HEK293 (cell line): ENCODE data around the gene ARHGAP24.

ENCODE experiments used
- CTCF ChIA-PET: fragments of 350-600 bp; formaldehyde crosslinking; extraction: SDS; loops from one replicate; lab custom pipeline; 2021; ENCODE audit warnings: antibody characterized with exemption; lab: Yijun Ruan, JAX
- POLR2A ChIA-PET: fragments of 300-600 bp; formaldehyde crosslinking; extraction: SDS; loops from one replicate; lab custom pipeline; 2020; ENCODE audit warnings: antibody characterized with exemption, inconsistent platforms; lab: Yijun Ruan, JAX
- H3K27ac ChIP-seq: fragments of 200-500 bp; sonication (Bioruptor generic); 2 replicates; pipeline ENCODE4 v1.5.1; 2014; ENCODE audit warnings: low read depth, low read length, control low read depth, inconsistent platforms; ENCODE audit errors: extremely low read depth
- H3K36me3 ChIP-seq, 2 experiments: fragments of 200-500 bp in 1 of 2; sonication (Bioruptor generic) in 1 of 2; 1 replicate in 1 of 2; 2 replicates in 1 of 2; pipeline ENCODE4 v1.5.1; 2014 to 2017; ENCODE audit warnings: inconsistent platforms in 2 of 2, low read length in 2 of 2; ENCODE audit not compliant: control insufficient read depth in 2 of 2, insufficient read depth in 1 of 2
- H3K4me1 ChIP-seq: fragments of 200-500 bp; sonication (Bioruptor generic); 2 replicates; pipeline ENCODE4 v1.5.1; 2014; ENCODE audit warnings: mild to moderate bottlenecking, low read length, inconsistent platforms; ENCODE audit not compliant: control insufficient read depth, insufficient read depth
- H3K4me3 ChIP-seq: 2 replicates; pipeline ENCODE4 v1.5.1; 2011; ENCODE audit warnings: low read depth, mild to moderate bottlenecking, control low read depth, low read length, moderate library complexity
- H3K9me3 ChIP-seq: fragments of 200-500 bp; sonication (Bioruptor generic); 2 replicates; pipeline ENCODE4 v1.5.1; 2014; ENCODE audit warnings: low read depth, low read length, inconsistent platforms; ENCODE audit not compliant: control insufficient read depth, insufficient read depth
- GFI1B ChIP-seq: fragments of 450-650 bp; formaldehyde crosslinking; IDR thresholded peaks from 2 replicates; pipeline ENCODE4 v1.5.1; 2016; ENCODE audit warnings: missing biosample characterization, missing genetic modification characterization
- MZF1 ChIP-seq: fragments of 450-650 bp; formaldehyde crosslinking; IDR thresholded peaks from 2 replicates; pipeline ENCODE4 v1.5.1; 2017; ENCODE audit warnings: missing biosample characterization, missing genetic modification characterization, borderline replicate concordance
- PRDM6 ChIP-seq: fragments of 450-650 bp; formaldehyde crosslinking; IDR thresholded peaks from 2 replicates; pipeline ENCODE4 v1.5.1; 2017; ENCODE audit warnings: missing biosample characterization, missing genetic modification characterization
- SETDB1 ChIP-seq: IDR thresholded peaks from one replicate; pipeline ENCODE4 v1.6.1; 2017; ENCODE audit warnings: mild to moderate bottlenecking, low read length, moderate library complexity, mixed read lengths; ENCODE audit not compliant: insufficient read length
- ZBTB20 ChIP-seq: fragments of 450-650 bp; formaldehyde crosslinking; IDR thresholded peaks from 2 replicates; pipeline ENCODE4 v1.5.1; 2016; ENCODE audit warnings: missing biosample characterization, missing genetic modification characterization
- ZBTB7A ChIP-seq: fragments of 450-650 bp; formaldehyde crosslinking; IDR thresholded peaks from 2 replicates; pipeline ENCODE4 v1.5.1; 2016; ENCODE audit warnings: low read depth, missing biosample characterization, missing genetic modification characterization
- ZNF24 ChIP-seq: fragments of 450-650 bp; formaldehyde crosslinking; IDR thresholded peaks from 2 replicates; pipeline ENCODE4 v1.5.1; 2016; ENCODE audit warnings: missing biosample characterization, missing genetic modification characterization
- ZNF292 ChIP-seq: fragments of 450-650 bp; formaldehyde crosslinking; IDR thresholded peaks from 2 replicates; pipeline ENCODE4 v1.5.1; 2016; ENCODE audit warnings: low read depth, missing biosample characterization, missing genetic modification characterization, borderline replicate concordance
- ZNF302 ChIP-seq: fragments of 450-650 bp; formaldehyde crosslinking; IDR thresholded peaks from 2 replicates; pipeline ENCODE4 v1.5.1; 2016; ENCODE audit warnings: missing biosample characterization, missing genetic modification characterization, low read depth
- ZNF341 ChIP-seq: fragments of 450-650 bp; formaldehyde crosslinking; IDR thresholded peaks from 2 replicates; pipeline ENCODE4; 2016; ENCODE audit warnings: low read depth, missing biosample characterization, missing genetic modification characterization
- ZNF433 ChIP-seq: fragments of 450-650 bp; formaldehyde crosslinking; IDR thresholded peaks from 2 replicates; pipeline ENCODE4 v1.5.1; 2016; ENCODE audit warnings: missing biosample characterization, missing genetic modification characterization, low read depth
- ZNF449 ChIP-seq: fragments of 450-650 bp; formaldehyde crosslinking; IDR thresholded peaks from 2 replicates; pipeline ENCODE4 v1.5.1; 2017; ENCODE audit warnings: missing biosample characterization, mild to moderate bottlenecking, missing genetic modification characterization, moderate library complexity
- ZNF518A ChIP-seq: fragments of 450-650 bp; formaldehyde crosslinking; conservative IDR thresholded peaks from 2 replicates; pipeline ENCODE4 v1.5.1; 2016; ENCODE audit warnings: low read depth, missing biosample characterization, missing genetic modification characterization
- ZNF544 ChIP-seq: fragments of 450-650 bp; formaldehyde crosslinking; IDR thresholded peaks from 2 replicates; pipeline ENCODE4 v1.5.0; 2017; ENCODE audit warnings: missing biosample characterization, missing genetic modification characterization
- ZNF561 ChIP-seq: fragments of 450-650 bp; IDR thresholded peaks from 2 replicates; pipeline ENCODE4 v1.5.1; 2018; ENCODE audit warnings: missing biosample characterization, missing genetic modification characterization, borderline replicate concordance
- ZNF585B ChIP-seq: fragments of 450-650 bp; formaldehyde crosslinking; IDR thresholded peaks from 2 replicates; pipeline ENCODE4 v1.5.1; 2016; ENCODE audit warnings: missing biosample characterization, missing genetic modification characterization
- ZNF639 ChIP-seq: fragments of 450-650 bp; formaldehyde crosslinking; IDR thresholded peaks from 2 replicates; pipeline ENCODE4 v1.5.1; 2016; ENCODE audit warnings: missing biosample characterization, missing genetic modification characterization
- ZNF837 ChIP-seq: fragments of 450-650 bp; formaldehyde crosslinking; IDR thresholded peaks from 2 replicates; pipeline ENCODE4 v1.5.1; 2016; ENCODE audit warnings: missing biosample characterization, missing genetic modification characterization
- ZSCAN4 ChIP-seq: fragments of 450-650 bp; formaldehyde crosslinking; IDR thresholded peaks from 2 replicates; pipeline ENCODE4 v1.5.1; 2017; ENCODE audit warnings: missing biosample characterization, missing genetic modification characterization

ARHGAP24 gene

GRCh38 chr4:85792376-85793232 lies 317.7 kb downstream of the ARHGAP24 start (continued):
- 0 out of 2 replicates have a peak, but pooled peaks have one; percentile 41 for TF ChIP-seq PRDM6 (tag by site-specific recombination)

GRCh38 chr4:85793233-85793585 lies 318.3 kb downstream of the ARHGAP24 start:
- ChIA-PET CTCF (interaction anchor here (0.6 to 1.5 kb wide), 5 partner anchors 37 to 375 kb away, joined by 3 to 6 read pairs (median 4); no protein-coding TSS in a partner anchor), POLR2A (no interaction called here)
- no peak for TF ChIP-seq ZNF561 (tag by site-specific recombination)
- no peak for TF ChIP-seq GFI1B (tag by site-specific recombination)
- no peak for TF ChIP-seq ZBTB7A (tag by site-specific recombination)
- TF ChIP-seq ZNF292 (tag by site-specific recombination) = no peak

GRCh38 chr4:85798012-85798770 lies 323.2 kb downstream of the ARHGAP24 start:
- CTCF ChIA-PET = interaction anchor here (1.0 to 3.2 kb wide), 12 partner anchors 10 to 246 kb away, joined by 3 to 28 read pairs (median 10); no protein-coding TSS in a partner anchor
- Histone ChIP-seq H3K27ac (no peak overlapping the region), H3K9me3 (no peaks in the 10 kb centered on the region), H3K4me3 (no peak overlapping the region), H3K4me1 (no peaks in the 10 kb centered on the region), H3K36me3 (no peaks in the 10 kb centered on the region)
- POLR2A ChIA-PET = no interaction called here
- no peak for TF ChIP-seq ZNF449 (tag by site-specific recombination)
- TF ChIP-seq ZNF585B (tag by site-specific recombination) = no peak
- TF ChIP-seq ZNF341 (tag by site-specific recombination) = no peak
- no peak for TF ChIP-seq ZNF639 (tag by site-specific recombination)
- no peak for TF ChIP-seq ZNF518A (tag by site-specific recombination)
- TF ChIP-seq ZBTB20 (tag by site-specific recombination) = no peak
- TF ChIP-seq GFI1B (tag by site-specific recombination) = no peak
- TF ChIP-seq MZF1 = no peak
- no peak for TF ChIP-seq ZSCAN4 (tag by site-specific recombination)
- TF ChIP-seq ZNF544 (tag by site-specific recombination) = no peak
- no peak for TF ChIP-seq ZNF837
- no peak for TF ChIP-seq ZNF433
- TF ChIP-seq ZNF24 (tag by site-specific recombination) = no peak
- no peak for TF ChIP-seq ZNF302
- TF ChIP-seq SETDB1 = no peak

More at GRCh38 chr4:85793233-85793585, 318.3 kb downstream of the ARHGAP24 start:
- no peak overlapping the region for H3K4me3 ChIP-seq
- no peak overlapping the region for H3K27ac ChIP-seq
- no peaks in the 10 kb centered on the region for H3K4me1 ChIP-seq
- no peaks in the 10 kb centered on the region for H3K9me3 ChIP-seq
- no peaks in the 10 kb centered on the region for H3K36me3 ChIP-seq
